NCI-H1694 (cell line): ENCODE measurements around the gene CD38.
"Not testable (repeated sequence)": the region's sequence is repeated elsewhere in the genome, so short reads cannot be mapped to it uniquely, and the experiment has no call there.

ENCODE experiments used
- DNase-seq: peaks from one replicate; lab custom pipeline; 2025; lab: John Stamatoyannopoulos, UW

Gene CD38

GRCh38 chr4:15778289-15779241 is at the start of gene CD38:
Gene CD38, plus strand, starts transcription at chr4:15778328. Its CDS starts 87 bp downstream, at chr4:15778415.
- no peak for DNase-seq

DNA sequence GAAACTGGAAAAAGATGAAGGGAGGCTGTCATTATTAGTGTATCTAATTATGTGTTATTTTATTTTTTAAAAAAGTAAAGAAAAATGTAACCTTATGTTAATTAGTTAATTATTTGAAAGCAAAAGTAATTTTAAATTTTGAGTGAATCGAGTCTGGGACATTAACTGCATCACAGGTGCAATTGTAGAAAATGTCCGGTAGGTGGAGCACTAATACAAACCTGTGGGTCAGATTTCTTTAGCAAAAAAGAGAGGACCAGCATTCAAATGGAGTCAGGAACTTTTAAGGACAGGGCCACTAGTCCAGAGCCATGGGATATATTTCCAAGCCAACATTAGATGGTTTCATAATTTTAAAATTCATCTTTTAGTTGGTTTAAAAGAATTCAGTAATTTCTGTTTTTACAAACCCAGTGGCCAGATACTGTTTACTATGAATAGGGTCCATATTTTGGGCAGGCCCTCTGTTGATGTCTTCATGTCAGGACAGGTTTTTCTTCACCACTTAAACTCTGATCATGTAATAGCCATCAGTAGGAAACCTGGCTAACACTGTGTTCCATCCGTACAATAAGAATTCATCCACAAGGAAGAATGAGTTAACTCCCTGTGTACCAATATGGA is 48.1 kb upstream of the CD38 start:
- peak; percentile 21 for DNase-seq

- DNase-seq, result not testable (repeated sequence)
Observed at GRCh38 chr4:15733061-15733460, 45.1 kb upstream of the CD38 start.

GRCh38 chr4:15735536-15735935 is 42.6 kb upstream of the CD38 start:
- DNase-seq, result no peak

GRCh38 chr4:15736514-15737050 is 41.5 kb upstream of the CD38 start:
- DNase-seq, result no peak

GRCh38 chr4:15737255-15737654 is 40.9 kb upstream of the CD38 start:
- no peak for DNase-seq

GRCh38 chr4:15738877-15739276 is 39.3 kb upstream of the CD38 start:
- DNase-seq, result no peak

DNA sequence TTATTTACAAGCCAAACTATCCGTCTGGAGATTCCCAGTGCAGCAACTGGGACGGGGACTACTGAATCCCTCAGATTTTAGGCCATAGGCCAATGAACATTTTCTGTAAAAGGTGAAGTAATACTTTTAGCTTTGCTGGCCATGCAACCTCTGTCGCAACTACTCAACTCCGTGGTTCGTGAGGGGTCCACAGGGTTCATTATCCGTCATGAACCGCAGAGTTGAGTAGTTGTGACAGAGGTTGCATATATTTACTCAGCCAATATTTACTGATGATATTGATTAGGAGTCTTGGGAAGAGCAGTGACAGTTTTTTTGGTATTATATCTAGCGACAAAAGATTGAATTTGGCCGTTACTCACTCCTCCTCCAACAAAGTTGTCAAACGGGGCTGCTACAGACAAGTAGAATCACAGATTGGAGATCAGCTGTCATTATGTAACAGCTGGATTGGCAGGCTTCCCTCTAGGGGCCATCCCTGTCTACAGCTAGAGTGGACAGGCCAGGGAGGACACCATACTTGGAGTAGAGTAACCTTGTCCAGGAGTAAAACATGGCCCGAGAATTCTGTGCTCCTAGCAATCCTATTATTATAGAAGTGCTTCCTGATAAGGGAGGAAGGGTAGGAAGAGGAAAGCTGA is 37.2 kb upstream of the CD38 start:
- DNase-seq, result no peak

- no peak for DNase-seq
Observed at GRCh38 chr4:15742083-15742582, 36.0 kb upstream of the CD38 start.

DNA sequence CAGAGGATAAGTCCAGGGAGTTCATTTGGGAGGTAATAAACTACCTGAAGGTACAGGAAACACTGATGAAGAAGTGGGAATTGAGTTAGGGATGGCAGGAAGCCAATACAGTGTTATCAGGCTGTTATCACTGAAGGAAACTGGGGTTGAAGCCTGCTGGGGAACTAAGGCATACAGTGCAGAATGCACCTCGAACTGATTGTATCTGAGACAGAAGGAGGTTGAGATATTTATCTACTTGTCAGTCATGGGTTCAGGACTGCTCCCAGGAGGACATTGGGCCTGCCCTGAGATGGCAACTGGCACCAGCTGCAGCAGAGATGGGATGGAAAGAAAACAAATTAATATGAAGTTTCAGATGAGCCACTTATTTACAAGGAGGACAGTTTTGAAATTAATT is 35.5 kb upstream of the CD38 start:
- DNase-seq, result no peak

GRCh38 chr4:15744016-15744545 is 34.0 kb upstream of the CD38 start:
- DNase-seq, result no peak

DNA sequence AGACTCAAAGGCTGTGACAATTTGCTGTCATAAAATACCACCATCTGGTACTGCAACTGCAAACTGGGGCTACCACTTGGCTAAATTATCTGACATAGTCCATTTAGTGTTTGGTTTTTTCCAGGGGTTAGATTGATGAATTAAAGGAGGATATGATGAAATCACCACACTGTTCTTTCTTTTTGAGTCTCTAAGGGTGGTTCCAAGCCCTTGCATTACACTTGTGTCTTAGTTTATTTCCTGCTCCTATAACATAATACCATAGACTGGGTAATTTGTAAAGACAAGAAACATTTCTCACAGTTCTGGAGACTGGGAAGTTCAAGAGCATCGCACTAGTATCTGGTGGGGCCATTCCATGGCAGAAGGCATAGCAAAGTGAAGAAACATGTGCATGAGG is 32.0 kb upstream of the CD38 start:
- no peak for DNase-seq

DNA sequence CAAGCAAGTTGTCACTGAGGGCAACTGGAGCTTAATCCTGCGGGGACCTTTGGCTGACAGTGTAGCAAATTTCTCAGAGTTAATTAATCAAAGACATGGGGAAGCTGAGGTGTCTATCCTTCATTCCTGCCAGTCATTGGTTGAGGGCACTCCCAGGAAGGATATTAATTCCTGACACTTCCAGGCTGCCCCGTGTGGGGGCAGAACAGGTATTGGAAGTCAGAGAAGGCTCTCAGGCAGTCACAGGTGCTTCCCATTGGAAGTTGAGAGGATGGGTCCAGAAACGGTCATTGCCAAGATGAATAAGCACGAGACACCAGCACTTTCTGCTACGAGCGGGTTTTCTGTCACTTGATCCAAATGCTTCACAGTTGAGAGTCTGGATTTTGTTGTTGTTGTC is 29.1 kb upstream of the CD38 start:
- DNase-seq, result no peak

- DNase-seq, result no peak
Observed at GRCh38 chr4:15751153-15751552, 27.0 kb upstream of the CD38 start.

- DNase-seq, result no peak
Observed at GRCh38 chr4:15753081-15753480, 25.0 kb upstream of the CD38 start.

DNA sequence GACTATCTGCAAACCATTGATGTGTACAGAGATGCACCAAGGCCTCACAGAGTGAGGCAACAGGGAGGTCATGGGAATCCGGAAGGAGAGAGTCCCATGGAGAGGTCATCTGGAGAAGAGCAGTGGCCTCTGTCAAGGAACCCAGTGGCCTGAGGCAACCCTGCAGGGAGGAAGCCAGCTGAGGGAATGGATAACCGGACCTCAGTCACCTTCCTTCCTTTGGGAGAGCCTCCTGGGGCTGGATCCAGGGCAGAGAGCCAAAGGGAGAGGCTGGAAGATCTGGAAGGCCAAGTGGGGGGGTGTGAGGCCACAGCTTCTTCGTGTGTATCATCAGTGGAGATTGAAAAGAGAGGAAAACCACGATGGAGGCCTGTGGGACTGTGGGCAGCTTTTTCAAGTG is 24.3 kb upstream of the CD38 start:
- no peak for DNase-seq

DNA sequence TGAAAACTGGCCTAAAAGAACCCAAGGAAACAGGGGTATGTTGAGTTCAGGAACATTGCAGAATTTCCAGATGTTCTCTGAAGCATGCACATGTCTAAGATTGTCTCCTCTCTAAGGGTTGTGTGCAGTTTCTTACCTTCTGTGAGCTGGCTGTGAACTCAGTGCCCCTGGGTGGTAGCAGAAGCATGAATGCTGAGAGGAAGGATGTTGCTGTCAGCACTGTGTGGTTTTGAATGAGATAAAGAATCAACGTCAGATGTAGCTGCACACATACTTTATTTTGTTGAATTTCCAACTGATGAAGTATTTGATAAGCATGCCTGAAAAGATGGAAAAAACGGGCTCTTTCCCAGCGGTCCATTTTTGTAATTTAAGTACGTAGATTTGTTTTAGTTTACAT is 23.8 kb upstream of the CD38 start:
- no peak for DNase-seq

DNA sequence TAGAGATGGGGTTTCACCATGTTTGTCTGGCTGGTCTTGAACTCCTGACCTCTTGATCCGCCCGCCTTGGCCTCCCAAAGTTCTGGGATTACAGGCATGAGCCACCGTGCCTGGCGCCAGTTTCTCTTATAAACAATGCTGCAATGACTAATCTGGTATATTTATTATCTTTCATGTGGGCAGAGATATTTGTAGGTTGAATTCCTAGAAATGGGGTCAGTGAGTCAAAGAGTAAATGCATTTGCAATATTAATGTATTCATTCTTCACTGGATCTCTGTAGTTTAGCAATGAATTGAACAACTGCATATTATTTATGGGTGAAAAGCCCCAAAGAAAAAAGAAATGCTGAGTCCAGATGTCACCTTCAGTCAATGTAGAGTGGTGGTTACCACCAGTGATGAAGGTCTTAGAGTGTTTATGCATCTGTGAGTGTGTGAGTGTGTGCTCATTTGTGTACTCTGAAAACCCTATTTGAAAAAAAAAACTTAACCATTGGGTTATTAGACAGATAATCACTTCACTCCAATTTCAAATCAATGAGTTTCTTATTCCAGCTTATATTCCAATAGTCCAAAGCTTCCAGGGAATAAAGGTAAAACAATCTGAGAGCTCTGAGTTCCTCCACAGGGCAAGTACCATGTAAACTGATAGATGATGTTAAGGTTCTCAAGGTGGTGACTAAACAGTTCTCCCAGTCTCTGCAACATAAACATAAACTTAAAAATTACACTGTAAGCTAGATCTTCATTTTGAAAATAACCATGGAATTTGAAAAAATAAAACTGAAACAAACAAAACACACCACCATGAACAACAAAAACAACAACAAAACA is 22.6 kb upstream of the CD38 start:
- DNase-seq, result no peak

DNA sequence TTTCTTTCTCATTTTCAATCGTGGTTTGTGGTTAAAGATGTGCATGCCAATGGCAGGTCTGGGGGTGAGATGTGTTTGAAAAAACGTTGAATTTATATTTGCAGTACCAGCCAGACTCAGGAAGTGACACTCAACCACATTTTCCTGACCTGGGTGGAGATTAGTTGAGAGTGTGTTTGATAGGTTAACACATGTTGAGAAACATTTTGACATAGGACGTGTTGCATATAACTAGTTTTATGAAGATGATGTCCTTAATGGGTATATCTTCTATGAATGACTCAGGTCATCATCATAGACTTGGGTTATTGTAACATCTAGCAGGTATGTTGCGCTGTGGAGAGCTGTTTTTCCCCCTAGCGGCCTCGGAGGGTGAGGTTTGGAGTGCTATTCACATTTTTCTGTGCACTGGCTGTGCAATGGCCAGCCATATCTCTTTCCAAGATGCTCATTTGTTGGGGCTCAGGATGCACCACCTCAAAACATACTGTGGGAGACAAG is 21.7 kb upstream of the CD38 start:
- no peak for DNase-seq

GRCh38 chr4:15757054-15757453 is 21.1 kb upstream of the CD38 start:
- no peak for DNase-seq

- no peak for DNase-seq
Observed at GRCh38 chr4:15758294-15758693, 19.8 kb upstream of the CD38 start.
